Calu3 (cell line): Measurements from ENCODE around the gene EIF1AX. TPM values are rescaled to one million over a fixed set of nuclear protein-coding genes. Genes with fewer than 3 reads are reported as not detected.

Experiments
- BruUV-seq: library from RNA; stranded (reverse); fragments of 400-500 nt; replicated peaks from 2 replicates; lab custom pipeline; 2021; lab: Mats Ljungman, UMichigan
- CTCF ChIA-PET: fragments of 300-600 bp; sonication (Branson Sonifier 250); formaldehyde crosslinking; loops from one replicate; lab custom pipeline; 2022; ENCODE audit warnings: antibody characterized with exemption; lab: Charles Lee
- DNase-seq: peaks from one replicate; pipeline ENCODE4 v3.0.0; 2022
- H3K27ac Mint-ChIP-seq: one replicate; pipeline ENCODE4 v1.8.0; 2022; ENCODE audit warnings: mixed read lengths; ENCODE audit not compliant: unreplicated experiment
- H3K27me3 Mint-ChIP-seq: one replicate; pipeline ENCODE4 v1.8.0; 2022; ENCODE audit warnings: mixed read lengths; ENCODE audit not compliant: unreplicated experiment
- H3K36me3 Mint-ChIP-seq: one replicate; pipeline ENCODE4 v1.8.0; 2022; ENCODE audit warnings: mild to moderate bottlenecking, moderate library complexity, mixed read lengths; ENCODE audit not compliant: insufficient read depth, unreplicated experiment
- H3K4me1 Mint-ChIP-seq: one replicate; pipeline ENCODE4 v1.8.0; 2022; ENCODE audit warnings: mild to moderate bottlenecking, low read depth, mixed read lengths; ENCODE audit not compliant: unreplicated experiment
- H3K4me3 Mint-ChIP-seq: one replicate; pipeline ENCODE4 v1.8.0; 2022; ENCODE audit warnings: mild to moderate bottlenecking, low read depth, moderate library complexity, mixed read lengths; ENCODE audit not compliant: unreplicated experiment
- H3K9me3 Mint-ChIP-seq: one replicate; pipeline ENCODE4 v1.8.0; 2022; ENCODE audit warnings: low read depth, mixed read lengths; ENCODE audit not compliant: unreplicated experiment
- CTCF ChIP-seq: fragments of 200-600 bp; IDR thresholded peaks from one replicate; pipeline ENCODE4 v1.8.0; 2022; ENCODE audit warnings: antibody characterized with exemption; ENCODE audit not compliant: unreplicated experiment
- intact Hi-C: fragments of 100-400 bp; cut with micrococcal nuclease; formaldehyde crosslinking; loops from one replicate; pipeline ENCODE4 v1.10.0; 2022; ENCODE audit not compliant: unreplicated experiment
- total RNA-seq: library from RNA; stranded (reverse); gene quantifications from 2 replicates; pipeline ENCODE4 v1.2.3, GENCODE V29; 2022

The EIF1AX gene
- total RNA-seq, 1 experiment from 2014 or later = 133 TPM

- peaks cover 17% of the 10 kb centered on the region for H3K36me3 Mint-ChIP-seq
- BruUV-seq = no TSS peak
- no peaks in the 10 kb centered on the region for H3K27me3 Mint-ChIP-seq
- CTCF ChIA-PET = no interaction called here
- no peak overlapping the region for H3K4me3 Mint-ChIP-seq
- H3K27ac Mint-ChIP-seq = no peak overlapping the region
- TF ChIP-seq CTCF = no peak
- peaks cover 17% of the 10 kb centered on the region for H3K4me1 Mint-ChIP-seq
- no peaks in the 10 kb centered on the region for H3K9me3 Mint-ChIP-seq
- intact Hi-C loops = no loop called here
- DNase-seq = no peak
Observed at GRCh38 chrX:20151689-20152088, 10.1 kb upstream of the EIF1AX start.

- CTCF ChIA-PET = no interaction called here
- Mint-ChIP-seq H3K27ac (no peak overlapping the region), H3K4me3 (no peak overlapping the region), H3K36me3 (peaks cover 13% of the 10 kb centered on the region), H3K4me1 (peaks cover 17% of the 10 kb centered on the region), H3K27me3 (no peaks in the 10 kb centered on the region), H3K9me3 (no peaks in the 10 kb centered on the region)
- BruUV-seq = no TSS peak
- intact Hi-C loops = no loop called here
- no peak for TF ChIP-seq CTCF
- no peak for DNase-seq
Observed at GRCh38 chrX:20149326-20149725, 7.7 kb upstream of the EIF1AX start.

- H3K27me3 Mint-ChIP-seq = no peaks in the 10 kb centered on the region
- peaks cover 17% of the 10 kb centered on the region for H3K4me1 Mint-ChIP-seq
- TF ChIP-seq CTCF = no peak
- DNase-seq = no peak
- no peaks in the 10 kb centered on the region for H3K9me3 Mint-ChIP-seq
- CTCF ChIA-PET = interaction anchor here (0.6 kb wide), 1 partner anchor 1644 kb away, joined by 4 read pairs; no protein-coding TSS in a partner anchor
- BruUV-seq = no TSS peak
- peak overlapping the region; percentile 61 for H3K27ac Mint-ChIP-seq
- no peak overlapping the region for H3K4me3 Mint-ChIP-seq
- intact Hi-C loops = no loop called here
- peaks cover 11% of the 10 kb centered on the region for H3K36me3 Mint-ChIP-seq
Observed at GRCh38 chrX:20147561-20147960, 5.9 kb upstream of the EIF1AX start.

GRCh38 chrX:20144491-20144890 is 2.9 kb upstream of the EIF1AX start:
- no TSS peak for BruUV-seq
- no peak overlapping the region for H3K4me3 Mint-ChIP-seq
- H3K27ac Mint-ChIP-seq = no peak overlapping the region
- H3K27me3 Mint-ChIP-seq = no peaks in the 10 kb centered on the region
- H3K36me3 Mint-ChIP-seq = peaks cover 35% of the 10 kb centered on the region
- no peak for DNase-seq
- intact Hi-C loops = no loop called here
- TF ChIP-seq CTCF = no peak
- H3K9me3 Mint-ChIP-seq = no peaks in the 10 kb centered on the region
- CTCF ChIA-PET = no interaction called here
- H3K4me1 Mint-ChIP-seq = peaks cover 19% of the 10 kb centered on the region
